SIG-M5 treated with dmso at 0.1 percent for 504 hours (cell line): ENCODE measurements around the gene OSBPL2.

Source experiments
- DNase-seq: peaks from one replicate; lab custom pipeline; 2025; ENCODE audit not compliant: unreplicated experiment; lab: John Stamatoyannopoulos, UW

Gene OSBPL2

GRCh38 chr20:62321521-62321948 lies 83.2 kb downstream of the OSBPL2 start:
- DNase-seq, result peak; percentile 11

GRCh38 chr20:62321975-62322374 lies 83.7 kb downstream of the OSBPL2 start:
- DNase-seq, result no peak

GRCh38 chr20:62322492-62323041 lies 84.2 kb downstream of the OSBPL2 start:
- no peak for DNase-seq

GRCh38 chr20:62323146-62323979 lies 85.0 kb downstream of the OSBPL2 start:
- no peak for DNase-seq

- DNase-seq, result no peak
Measured at GRCh38 chr20:62323980-62324906, 85.9 kb downstream of the OSBPL2 start.

- no peak for DNase-seq
Measured at GRCh38 chr20:62325172-62325905, 87.0 kb downstream of the OSBPL2 start.

- no peak for DNase-seq
Measured at GRCh38 chr20:62326559-62326958, 88.2 kb downstream of the OSBPL2 start.

- DNase-seq, result no peak
Measured at GRCh38 chr20:62326959-62327725, 88.8 kb downstream of the OSBPL2 start.

GRCh38 chr20:62327726-62328495 lies 89.6 kb downstream of the OSBPL2 start:
- DNase-seq, result no peak

GRCh38 chr20:62328684-62329388 lies 90.5 kb downstream of the OSBPL2 start:
- DNase-seq, result no peak

GRCh38 chr20:62329389-62330377 lies 91.4 kb downstream of the OSBPL2 start:
- no peak for DNase-seq

GRCh38 chr20:62330576-62331317 lies 92.4 kb downstream of the OSBPL2 start:
- DNase-seq, result no peak

GRCh38 chr20:62331347-62331746 lies 93.0 kb downstream of the OSBPL2 start:
- DNase-seq, result no peak

GRCh38 chr20:62332421-62332820 lies 94.1 kb downstream of the OSBPL2 start:
- DNase-seq, result no peak

GRCh38 chr20:62332989-62333819 lies 94.9 kb downstream of the OSBPL2 start:
- no peak for DNase-seq
